GM21390 (cell line): ENCODE measurements around the gene SIRT2.

Experiments
- ATAC-seq: cut with Tn5 transposase; IDR thresholded peaks from one replicate; pipeline ENCODE4 v1.9.1; 2021; ENCODE audit not compliant: unreplicated experiment

SIRT2 gene

GRCh38 chr19:38920602-38921419 lies 21.4 kb upstream of the SIRT2 start:
- ATAC-seq, result no peak

- no peak for ATAC-seq
Observed at GRCh38 chr19:38919837-38920601, 20.6 kb upstream of the SIRT2 start.

GRCh38 chr19:38918526-38918925 lies 19.1 kb upstream of the SIRT2 start:
- no peak for ATAC-seq

GRCh38 chr19:38917921-38918491 lies 18.6 kb upstream of the SIRT2 start:
- ATAC-seq, result no peak

- no peak for ATAC-seq
Observed at GRCh38 chr19:38917516-38917915, 18.1 kb upstream of the SIRT2 start.

- ATAC-seq, result no peak
Observed at GRCh38 chr19:38915329-38916321, 16.2 kb upstream of the SIRT2 start.

GRCh38 chr19:38913958-38914357 lies 14.5 kb upstream of the SIRT2 start:
- no peak for ATAC-seq

- ATAC-seq, result no peak
Observed at GRCh38 chr19:38912600-38913514, 13.4 kb upstream of the SIRT2 start.

- ATAC-seq, result no peak
Observed at GRCh38 chr19:38911388-38912001, 12.1 kb upstream of the SIRT2 start.

GRCh38 chr19:38910488-38910887 lies 11.1 kb upstream of the SIRT2 start:
- no peak for ATAC-seq

- ATAC-seq, result no peak
Observed at GRCh38 chr19:38908911-38909310, 9.5 kb upstream of the SIRT2 start.

- no peak for ATAC-seq
Observed at GRCh38 chr19:38907670-38908069, 8.3 kb upstream of the SIRT2 start.

- no peak for ATAC-seq
Observed at GRCh38 chr19:38907227-38907626, 7.8 kb upstream of the SIRT2 start.

GRCh38 chr19:38905620-38906019 lies 6.2 kb upstream of the SIRT2 start:
- ATAC-seq, result no peak

- ATAC-seq, result no peak
Observed at GRCh38 chr19:38904581-38905539, 5.4 kb upstream of the SIRT2 start.

- ATAC-seq, result no peak
Observed at GRCh38 chr19:38901683-38902082, 2.3 kb upstream of the SIRT2 start.

- ATAC-seq, result no peak
Observed at GRCh38 chr19:38900743-38901190, 1.3 kb upstream of the SIRT2 start.

- ATAC-seq, result no peak
Observed at GRCh38 chr19:38900202-38900629, 798 bp upstream of the SIRT2 start.
